GM23248 (cell line): ENCODE measurements around the gene FAM169A.
"Not testable (repeated sequence)": the region's sequence is repeated elsewhere in the genome, so short reads cannot be mapped to it uniquely, and the experiment has no call there.

Experiments used
- EZH2 ChIP-seq: fragments of 200-600 bp; sonication (generic); IDR thresholded peaks from 2 replicates; pipeline ENCODE4 v1.6.1; 2018; ENCODE audit warnings: antibody characterized with exemption, mild to moderate bottlenecking; ENCODE audit not compliant: insufficient read depth, poor library complexity, severe bottlenecking
- EZH2phosphoT487 ChIP-seq: fragments of 200-600 bp; sonication (generic); IDR thresholded peaks from 2 replicates; pipeline ENCODE4 v1.6.1; 2018; ENCODE audit warnings: antibody characterized with exemption, moderate library complexity, mild to moderate bottlenecking, low read depth; ENCODE audit not compliant: insufficient read depth

DNA sequence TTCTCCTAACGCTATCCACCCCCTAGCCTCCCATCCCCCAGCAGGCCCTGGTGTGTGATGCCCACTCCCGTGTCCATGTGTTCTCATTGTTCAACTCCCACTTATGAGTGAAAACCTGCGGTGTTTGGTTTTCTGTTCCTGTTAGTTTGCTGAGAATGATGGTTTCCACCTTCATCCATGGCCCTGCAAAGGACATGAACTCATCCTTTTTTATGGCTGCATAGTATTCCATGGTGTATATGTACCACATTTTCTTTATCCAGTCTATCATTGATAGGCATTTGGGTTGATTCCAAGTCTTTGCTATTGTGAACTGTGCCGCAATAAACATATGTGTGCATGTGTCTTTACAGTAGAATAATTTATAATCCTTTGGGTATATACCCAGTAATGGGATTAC is 38.5 kb upstream of the FAM169A start:
- not testable (repeated sequence) for TF ChIP-seq EZH2phosphoT487, EZH2
